Stromal cell of bone marrow (primary cell): ENCODE data around the gene SF3B3.

Experiments
- DNase-seq: peaks from one replicate; pipeline ENCODE4 v3.0.0-alpha.2; 2012; ENCODE audit warnings: low read depth

SF3B3 gene

DNA sequence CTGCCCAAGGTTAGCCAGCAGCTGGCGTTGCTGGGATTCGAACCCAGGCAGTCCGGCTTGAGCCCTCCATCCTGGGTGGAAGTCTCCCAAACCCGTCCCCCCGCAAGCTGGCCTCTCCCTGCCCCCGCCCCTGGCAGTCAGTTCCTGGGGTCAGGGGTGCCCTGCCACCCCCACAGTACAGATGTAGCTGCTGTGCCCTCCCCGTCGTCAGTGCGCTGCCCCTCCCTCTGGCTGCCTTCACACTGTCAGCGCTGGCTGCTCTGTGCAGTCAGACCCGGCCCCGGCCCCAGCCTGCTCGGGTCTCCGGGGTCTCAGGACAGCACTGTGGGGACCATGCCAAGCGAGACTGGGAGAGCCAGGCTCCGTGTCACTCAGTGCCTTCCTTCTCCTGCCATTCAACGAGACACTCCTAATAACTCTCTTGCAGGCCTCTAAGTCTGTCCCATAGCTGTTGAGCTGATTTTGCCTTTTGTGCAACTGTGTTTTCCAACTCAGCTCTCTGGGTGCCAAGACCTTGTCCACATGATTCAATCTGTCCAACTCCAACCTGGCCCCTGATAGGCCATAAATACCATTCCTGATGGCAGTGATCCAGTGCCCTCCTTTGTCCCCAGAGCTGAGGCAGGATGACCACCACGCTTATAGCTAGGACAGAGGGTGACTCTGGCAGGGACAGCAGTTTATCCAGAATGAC, 67.3 kb downstream of the SF3B3 start:
- DNase-seq: no peak

DNA sequence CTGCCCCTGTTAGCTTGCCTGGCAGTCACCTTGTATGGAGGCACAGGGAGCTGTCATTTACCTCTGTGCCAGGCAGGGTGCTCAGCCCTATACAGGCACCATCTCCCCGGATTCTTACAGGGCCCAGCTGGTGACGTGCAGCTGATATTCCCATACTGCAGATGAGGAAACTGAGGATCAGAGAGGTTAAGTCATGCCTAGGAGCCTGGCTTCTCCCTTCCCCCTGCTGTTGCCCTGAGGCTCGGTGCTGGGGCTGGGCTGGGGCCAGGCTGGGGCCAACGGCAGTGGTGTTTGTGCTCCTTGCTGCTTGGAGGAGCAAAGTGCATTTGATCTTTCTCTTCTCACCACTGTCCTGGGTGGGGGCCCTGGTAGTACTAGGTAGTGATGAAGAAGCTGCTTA, 68.0 kb downstream of the SF3B3 start:
- DNase-seq: no peak

DNA sequence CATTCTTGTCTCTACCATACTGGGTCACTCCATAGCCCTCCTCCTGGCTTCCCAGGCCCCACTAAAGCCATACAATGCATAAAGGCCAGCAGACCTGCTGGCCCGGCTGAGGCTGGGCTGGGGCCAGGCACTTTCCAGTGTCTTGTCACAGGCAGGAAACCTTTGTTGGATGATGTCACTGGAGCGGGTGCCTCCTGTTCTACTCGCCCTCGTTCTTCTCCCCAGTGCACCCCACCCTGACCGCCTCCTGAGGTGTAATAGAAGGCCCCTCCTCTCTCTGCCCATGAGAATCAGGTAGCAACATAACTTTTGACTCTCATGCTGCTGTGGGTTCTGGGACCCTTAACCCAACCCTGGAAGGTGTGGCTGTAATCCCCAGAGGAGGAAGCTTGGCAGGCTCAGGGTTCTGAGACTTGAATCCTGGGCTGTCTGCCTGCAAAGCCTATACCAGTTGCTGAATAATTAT, 68.5 kb downstream of the SF3B3 start:
- no peak for DNase-seq

DNA sequence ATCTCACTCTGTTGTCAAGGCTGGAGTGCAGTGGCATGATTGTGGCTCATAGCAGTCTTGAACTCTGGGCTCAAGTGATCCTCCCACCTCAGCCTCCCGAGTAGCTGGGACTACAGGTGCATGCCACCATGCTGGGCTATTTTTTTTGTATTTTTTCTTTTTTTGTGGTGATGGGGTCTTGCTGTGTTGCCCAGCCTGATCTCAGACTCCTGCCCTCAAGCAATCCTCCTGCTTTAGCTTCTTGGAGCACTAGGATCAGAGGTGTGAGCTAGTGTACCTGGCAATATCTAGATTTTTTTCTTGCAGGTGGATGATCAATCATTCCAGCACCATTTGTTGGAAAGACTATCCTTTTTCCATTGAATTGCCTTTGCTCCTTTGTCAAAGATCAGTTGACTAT, 69.9 kb downstream of the SF3B3 start:
- DNase-seq: no peak

DNA sequence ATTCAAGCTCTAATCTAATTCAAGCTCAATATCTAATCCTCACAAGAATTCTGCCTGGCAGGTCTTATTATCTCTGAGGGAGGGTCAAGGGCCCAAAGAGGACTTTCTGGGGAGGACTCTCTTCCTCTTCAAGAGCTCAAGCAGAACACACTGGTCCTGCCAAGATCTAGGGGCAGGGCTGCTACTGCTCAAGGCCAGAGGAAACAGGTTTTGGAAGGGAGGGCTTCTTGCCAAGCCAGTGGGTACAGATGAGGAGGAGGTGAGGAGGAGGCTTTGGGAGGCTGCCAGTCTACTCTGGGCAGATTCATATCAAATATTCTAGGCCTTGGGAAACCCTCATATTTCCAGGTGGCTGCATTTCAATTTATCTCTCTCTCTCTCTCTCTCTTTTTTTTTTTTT, 71.0 kb downstream of the SF3B3 start:
- DNase-seq: no peak

DNA sequence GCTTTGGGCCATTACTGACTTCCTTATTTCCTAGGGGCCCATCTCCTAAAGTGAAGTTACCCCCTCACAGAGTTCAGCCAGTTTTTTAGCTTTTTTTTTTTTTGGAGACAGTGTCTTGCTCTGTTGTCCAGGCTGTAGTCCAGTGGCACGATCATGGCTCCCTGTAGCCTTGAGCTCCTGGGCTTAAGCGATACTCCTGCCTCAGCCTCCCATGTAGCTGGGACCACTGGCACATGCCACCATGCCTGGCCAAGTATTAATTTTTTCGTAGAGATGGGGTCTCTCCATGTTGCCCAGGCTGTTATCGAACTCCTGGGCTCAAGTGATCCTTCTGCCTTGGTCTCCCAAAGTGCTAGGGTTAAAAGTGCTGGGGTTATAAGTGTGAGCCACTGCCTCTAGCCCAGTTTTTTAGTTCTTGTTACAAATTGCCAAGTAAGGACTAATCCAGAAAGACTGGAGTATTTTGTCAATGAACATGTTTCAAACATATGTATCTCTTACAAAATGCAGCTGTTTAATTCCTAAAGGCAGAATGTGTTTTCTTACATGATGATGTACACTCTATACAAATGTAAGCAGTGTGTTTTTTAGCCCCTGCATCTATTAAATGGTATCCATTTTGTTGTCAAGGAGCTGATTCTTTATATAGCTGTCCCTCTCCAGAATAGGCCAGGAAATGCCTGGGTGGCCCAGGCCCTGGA, 73.7 kb downstream of the SF3B3 start:
- no peak for DNase-seq

DNA sequence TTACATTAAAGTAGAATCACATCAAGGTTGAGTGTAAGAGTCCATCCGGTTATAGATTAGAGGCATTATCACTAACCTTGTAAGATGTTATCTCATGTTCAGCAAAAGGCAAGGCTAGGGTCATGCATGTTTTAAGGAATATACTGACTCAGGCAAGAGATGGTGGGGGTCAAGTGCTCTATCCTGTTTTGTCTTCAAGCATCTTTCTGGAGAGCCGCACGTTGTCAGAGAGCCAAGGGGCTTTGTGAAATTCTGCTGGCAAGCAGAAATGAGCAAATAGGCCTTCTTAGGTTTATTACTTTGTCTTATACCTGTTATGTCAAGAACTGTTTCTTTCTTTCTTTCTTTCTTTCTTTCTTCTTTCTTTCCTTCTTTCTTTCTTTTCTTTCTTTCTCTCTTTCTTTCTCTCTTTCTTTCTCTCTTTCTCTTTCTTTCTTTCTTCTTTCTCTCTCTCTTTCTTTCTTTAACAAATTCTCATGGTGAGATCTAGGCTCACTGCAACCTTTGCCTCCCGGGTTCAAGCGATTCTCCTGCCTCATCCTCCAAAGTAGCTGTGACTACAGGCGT, 75.4 kb downstream of the SF3B3 start:
- no peak for DNase-seq

DNA sequence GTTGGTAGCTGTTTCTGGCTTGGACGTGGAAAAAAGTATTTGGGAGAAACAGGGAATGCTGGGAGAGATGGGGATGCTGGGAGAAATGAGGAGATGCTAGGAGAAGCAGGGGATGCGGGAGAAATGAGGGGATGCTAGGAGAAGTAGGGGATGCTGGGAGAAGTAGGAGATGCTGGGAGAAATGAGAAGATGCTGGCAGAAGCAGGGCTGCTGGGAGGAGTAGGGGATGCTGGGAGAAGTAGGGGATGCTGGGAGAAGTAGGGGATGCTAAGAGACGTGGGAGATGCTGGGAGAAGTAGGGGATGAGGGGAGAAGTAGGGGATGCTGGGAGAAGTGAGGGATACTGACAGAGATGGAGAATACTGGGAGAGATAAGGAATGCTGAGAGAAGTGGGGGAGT, 77.1 kb downstream of the SF3B3 start:
- no peak for DNase-seq

DNA sequence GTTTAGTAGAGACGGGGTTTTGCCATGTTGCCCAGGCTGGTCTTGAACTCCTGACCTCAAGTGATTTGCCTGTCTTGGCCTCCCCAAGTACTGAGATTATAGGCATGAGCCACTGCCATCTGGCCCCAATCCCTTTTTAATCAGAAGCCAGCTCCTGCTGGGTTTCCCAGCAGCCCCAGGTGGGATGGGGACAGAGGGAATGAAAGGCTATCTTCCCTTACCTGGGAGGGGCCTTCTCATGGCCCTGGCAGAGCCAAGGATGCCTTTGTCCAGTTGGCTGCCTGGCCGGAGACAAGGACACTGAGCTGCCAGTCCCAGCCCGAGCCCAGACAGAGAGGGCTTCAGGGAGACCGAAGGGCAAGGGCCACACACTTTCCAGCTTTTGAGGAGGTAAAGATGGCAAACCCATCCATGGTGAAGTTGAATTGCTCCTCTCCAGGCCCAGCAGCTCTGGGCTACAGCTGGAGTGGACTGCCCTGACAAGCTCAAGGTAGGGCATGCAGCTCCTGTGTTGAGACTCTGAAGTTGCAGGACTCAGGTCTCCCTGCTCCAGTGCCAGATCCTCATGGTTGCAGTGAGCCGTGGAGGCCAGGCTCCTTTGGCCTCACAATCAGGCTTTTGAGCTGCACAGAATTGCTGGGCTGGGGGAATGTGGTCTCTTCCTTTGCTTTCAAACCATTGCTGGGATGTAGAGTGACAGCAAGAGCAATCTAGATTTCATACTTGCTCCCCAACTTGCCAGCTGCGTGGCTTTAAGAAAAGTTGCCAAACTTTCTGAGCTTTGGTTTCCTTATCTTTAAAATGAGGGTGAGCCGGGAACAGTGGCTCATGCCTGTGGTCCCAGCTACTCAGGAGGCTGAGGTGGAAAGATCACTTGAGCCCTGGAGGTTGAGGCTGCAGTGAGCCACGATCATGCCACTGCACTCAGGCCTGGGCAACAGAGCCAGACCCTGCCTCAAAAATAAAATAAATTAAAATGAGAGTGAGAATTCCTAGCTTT, 78.3 kb downstream of the SF3B3 start:
- DNase-seq: no peak

DNA sequence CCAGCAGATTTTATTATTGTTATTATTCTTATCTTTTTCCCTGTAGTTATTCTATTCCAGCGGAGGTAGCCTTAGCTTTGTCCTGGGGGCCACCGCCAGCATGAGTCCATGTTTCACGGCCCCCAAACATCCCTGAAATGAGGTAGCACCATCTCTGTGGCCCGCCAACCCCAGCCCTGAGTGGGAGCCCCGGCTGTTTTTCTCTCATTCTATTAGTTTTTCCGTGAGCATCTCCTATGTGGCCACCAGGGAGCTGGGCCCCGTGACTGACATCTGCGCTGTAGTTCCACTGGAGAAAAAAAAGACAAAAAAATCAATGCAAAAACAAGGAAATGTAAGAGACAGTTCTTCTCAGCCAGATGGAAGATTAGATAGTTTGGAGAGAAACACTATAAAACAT, 79.2 kb downstream of the SF3B3 start:
- no peak for DNase-seq

DNA sequence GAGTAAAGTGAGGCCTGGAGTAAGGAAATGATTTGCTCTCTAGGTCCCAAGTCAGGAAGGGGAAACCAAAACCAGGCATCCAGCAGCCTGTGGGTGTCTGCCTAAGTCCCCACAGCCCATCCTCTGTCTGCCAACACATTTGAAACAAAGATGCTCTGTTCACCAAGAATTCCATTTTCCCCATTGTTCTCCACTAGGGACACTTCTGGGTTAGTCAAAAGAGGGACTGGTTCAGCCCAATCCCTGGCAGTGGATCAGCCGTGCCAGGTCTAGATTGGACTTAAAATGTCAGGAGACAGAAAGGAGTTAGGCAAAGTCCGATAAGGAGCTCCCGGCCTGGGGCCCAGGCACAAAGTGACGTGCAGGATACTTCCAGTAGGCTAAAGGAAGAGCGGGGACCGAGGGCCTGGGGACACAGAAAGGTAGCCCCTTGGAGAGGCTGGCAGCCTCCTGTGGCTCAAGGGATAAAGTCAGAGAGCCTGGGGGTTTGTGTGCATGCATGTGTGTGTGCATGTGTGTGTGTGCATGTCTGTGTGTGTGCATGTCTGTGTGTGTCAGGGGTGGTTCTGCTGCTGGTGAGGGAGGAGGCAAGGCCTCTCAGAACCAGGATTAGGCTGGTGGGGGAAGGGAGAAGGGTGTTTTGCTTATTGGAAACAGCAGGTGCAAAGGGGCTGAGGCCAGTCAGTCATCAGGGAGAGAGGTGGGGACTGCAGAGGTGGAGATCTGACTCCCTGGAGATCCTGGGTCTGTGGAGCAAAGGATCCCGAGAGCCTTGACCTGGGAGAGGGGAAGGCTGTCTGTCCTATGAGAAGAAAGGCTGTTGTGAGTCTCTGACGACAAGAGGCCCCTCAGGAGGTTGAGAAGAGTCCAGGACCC, 81.0 kb downstream of the SF3B3 start:
- no peak for DNase-seq

DNA sequence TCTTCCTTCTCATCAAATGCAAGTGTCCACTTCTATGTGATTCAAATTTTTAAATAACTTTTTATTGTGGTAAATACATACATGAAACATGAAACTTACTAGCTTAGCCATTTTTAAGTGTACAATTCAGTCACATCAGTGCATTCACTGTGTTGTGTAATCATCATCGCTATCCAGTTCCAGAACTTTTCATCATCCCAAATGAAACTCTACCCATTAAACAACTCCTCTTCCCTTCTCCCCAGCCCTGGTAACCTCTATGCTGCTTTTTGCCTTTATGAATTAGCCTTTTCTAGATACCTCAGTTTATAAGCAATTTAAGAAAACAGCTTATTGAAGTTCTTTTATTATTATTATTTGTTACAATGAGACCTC, 81.7 kb downstream of the SF3B3 start:
- DNase-seq: no peak

DNA sequence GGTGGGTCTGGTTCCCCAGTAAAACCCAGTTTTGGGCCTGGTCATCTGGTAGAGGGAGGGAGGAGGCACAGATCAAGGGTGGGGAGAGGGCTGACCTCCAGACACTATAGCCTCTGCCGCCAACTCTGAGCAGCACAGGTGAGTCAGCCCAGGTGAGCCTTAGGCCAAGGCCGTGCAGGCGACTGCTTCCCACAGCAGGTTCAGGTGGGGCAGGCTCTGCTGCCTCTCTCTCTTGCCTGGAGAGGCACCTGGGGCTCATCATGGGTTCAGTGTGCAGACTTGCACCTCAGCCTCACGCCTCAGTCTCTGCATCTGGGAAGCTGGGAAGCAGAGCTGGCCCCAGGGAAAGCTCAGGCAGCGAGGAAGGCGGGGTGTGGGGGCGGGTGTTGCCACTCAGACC, 84.9 kb downstream of the SF3B3 start:
- DNase-seq: no peak

DNA sequence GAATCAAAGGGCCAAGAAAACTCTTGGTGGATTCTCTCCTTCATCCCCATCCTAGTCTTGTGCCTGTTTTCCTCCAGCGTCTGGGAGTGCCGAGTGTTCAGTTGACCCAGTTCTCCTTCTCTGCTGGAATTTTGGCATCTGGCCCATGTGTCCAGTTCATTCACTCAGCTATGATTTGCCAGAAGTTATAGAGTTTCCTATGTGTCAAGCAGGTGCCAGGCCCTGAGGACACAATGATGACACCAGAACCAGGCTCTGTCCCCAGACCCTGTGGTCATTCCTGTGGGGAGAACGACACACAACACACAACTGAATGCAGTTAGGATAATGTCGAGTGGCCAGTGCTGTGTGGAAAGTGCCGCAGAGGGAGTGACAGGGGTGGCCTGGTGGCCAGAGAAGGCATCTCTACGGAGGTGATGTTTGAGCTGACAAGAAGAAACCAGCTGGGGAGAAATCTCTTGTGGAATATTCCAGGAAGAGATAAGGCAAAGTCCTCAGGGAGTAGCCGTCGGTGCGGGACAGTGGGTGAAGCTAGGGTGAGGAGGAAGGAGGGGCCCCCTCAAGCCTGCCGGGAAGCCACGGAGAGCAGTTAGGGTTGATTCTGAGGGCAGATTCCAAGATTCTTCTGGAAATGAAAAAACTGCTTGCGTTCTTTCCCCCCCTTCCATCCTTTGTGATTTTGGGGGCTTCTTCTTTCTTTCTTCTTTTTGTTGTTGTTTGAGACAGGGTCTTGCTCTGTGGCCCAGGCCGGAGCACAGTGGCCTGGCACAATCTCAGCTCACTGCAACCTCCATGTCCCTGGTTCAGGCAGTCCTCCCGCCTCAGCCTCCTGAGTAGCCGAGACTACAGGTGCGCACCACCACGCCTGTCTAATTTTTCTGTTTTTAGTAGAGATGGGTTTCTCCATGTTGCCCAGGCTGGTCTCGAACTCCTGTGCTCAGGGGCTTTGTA, 86.9 kb downstream of the SF3B3 start:
- no peak for DNase-seq

DNA sequence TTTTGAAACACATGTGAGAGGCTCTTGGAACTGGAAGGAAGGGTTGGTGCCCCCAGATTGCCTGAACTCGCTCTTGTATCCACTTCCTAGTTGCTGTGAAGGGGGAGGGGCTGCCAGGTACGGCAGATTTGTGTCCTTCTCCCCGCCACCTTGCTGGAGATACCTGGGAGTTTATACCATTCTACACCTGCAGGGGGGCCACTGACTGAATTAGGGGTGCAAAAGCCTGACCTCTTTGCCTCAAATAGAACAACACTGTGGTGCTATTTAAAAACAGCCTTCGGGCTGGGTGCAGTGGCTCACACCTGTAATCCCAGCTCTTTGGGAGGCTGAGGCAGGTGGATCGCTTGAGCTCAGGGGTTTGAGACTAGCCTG, 87.6 kb downstream of the SF3B3 start:
- DNase-seq: no peak

DNA sequence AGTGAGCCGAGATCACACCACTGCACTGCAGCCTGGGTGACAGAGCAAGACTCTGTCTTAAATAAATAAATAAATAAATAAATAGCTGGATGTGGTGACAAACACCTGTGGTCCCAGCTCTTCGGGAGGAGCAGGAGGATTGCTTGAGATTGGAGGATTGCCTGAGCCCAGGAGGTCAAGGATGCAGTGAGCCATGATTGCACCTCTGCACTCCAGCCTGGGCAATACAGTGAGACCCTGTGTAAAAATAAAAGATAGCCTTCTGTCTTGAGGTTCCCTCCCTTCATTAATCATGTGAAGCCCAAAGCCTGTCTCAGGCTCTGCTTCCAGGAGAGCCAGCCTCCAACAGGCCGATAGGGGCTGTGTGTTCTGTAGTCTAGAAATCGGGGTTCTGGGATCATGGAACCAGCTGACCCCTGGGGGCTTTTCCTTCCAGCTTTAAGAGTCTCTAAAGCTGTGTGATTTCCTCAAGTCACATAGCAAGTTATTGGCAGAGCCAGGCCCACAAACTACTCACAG, 88.2 kb downstream of the SF3B3 start:
- no peak for DNase-seq

DNA sequence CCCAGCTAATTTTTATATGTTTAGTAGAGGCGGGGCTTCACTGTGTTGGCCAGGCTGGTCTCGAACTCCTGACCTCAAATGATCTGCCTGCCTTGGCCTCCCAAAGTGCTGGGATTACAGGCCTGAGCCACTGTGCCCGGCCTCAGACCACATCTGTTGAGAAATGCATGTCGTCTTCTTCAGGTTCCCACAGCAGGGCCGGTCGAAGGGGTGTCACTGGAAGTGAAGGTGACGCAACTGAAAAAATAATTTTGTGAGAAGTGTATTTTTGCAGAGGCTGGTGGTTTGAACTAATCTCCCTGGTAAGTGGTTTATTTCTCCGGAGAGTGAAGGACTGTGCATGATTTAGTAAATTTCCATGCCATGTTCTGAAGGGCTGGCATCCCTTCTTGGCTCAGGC, 89.3 kb downstream of the SF3B3 start:
- no peak for DNase-seq

DNA sequence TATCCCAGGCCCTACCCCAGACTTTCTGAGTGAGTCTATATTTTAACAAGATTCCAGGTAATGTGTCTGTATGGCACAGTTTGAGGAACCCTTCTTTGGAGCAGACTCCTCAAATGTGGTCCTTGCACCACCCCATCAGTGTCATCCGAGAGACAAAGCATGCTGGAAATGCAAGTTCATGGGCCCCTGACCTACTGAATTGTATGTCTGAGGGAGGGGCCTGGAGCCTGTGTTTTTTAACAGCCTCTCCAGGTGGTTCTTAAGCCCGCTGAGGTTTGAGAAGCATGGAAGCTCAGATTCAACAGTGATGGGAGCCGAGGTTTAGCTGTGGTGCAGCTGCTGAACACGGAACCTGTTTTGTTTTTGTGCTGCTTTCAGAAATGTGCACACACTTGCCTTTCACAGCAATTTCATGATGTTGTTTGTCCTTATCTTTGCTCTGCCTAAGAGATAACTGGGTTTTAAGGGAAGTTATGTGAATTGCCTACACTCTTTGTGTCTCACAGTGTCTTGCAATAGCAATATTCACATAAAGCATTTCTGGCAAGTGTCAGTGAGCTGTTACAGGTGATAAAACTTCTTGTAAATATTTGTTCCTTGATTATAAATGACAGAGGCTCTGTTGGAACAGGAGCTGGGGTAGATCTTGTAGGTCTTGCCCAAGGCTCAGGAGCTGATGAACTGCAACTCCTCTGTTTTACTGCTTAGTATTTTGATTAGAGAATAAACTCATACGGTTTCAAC, 90.8 kb downstream of the SF3B3 start:
- DNase-seq: no peak

DNA sequence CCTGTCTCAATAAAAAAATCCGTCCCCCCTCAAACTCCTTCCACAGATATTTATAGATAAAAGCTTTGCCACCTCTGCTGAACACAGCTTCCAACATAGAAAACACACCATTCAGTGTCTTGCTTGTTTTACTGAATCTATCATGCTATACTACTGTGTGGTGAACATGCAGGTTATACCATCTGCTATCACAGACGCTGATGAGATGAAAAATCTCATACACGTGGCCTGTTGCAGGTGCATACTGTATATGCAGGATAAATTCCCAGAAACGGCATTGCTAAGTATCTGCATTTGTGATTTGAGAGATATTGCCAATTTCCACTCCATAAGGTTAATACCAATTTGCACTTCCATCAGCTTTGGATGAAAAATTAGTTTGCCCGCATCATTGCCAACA, 92.3 kb downstream of the SF3B3 start:
- no peak for DNase-seq
